ENCODE results near the gene GOLT1A.

Gene GOLT1A

DNA sequence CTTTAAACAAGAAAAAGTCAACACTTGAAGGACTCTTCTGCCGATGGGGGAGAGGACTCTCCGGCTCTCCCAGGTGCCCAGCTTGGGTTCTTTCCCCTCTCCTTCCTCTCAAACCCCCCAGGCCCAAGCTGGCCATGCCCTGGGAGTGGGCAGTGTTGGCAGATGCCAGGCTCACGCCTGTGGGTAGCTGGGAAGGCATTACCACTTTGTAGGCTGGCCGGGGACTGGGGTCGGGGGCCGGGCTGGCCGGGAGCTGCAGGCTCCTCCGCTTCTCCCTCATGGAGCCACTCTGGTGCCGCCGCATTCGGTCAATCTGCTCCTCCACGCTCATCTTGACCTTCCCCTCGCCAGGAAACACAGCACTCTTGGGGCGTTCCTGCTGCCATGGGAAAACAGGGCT is 16.4 kb upstream of the GOLT1A start:
- H3K4me3 Mint-ChIP-seq = no peak overlapping the region
- no peak overlapping the region for H3K27ac Mint-ChIP-seq
- no peaks in the 10 kb centered on the region for H3K27me3 Mint-ChIP-seq (ENCODE audit: low read depth)
- no peaks in the 10 kb centered on the region for H3K36me3 Mint-ChIP-seq (ENCODE audit: low read depth)
- H3K9me3 Mint-ChIP-seq = no peaks in the 10 kb centered on the region
- H3K4me1 Mint-ChIP-seq (ENCODE audit: low read depth) = no peaks in the 10 kb centered on the region

- Mint-ChIP-seq H3K36me3 (ENCODE audit: low read depth) (no peaks in the 10 kb centered on the region), H3K9me3 (no peaks in the 10 kb centered on the region), H3K4me3 (no peak overlapping the region), H3K4me1 (ENCODE audit: low read depth) (no peaks in the 10 kb centered on the region), H3K27ac (no peak overlapping the region), H3K27me3 (ENCODE audit: low read depth) (no peaks in the 10 kb centered on the region)
Measured at GRCh38 chr1:204228896-204229295, 15.1 kb upstream of the GOLT1A start.

- H3K27me3 Mint-ChIP-seq (ENCODE audit: low read depth) = no peaks in the 10 kb centered on the region
- H3K9me3 Mint-ChIP-seq = no peaks in the 10 kb centered on the region
- no peak overlapping the region for H3K4me3 Mint-ChIP-seq
- H3K27ac Mint-ChIP-seq = no peak overlapping the region
- H3K36me3 Mint-ChIP-seq (ENCODE audit: low read depth) = no peaks in the 10 kb centered on the region
- H3K4me1 Mint-ChIP-seq (ENCODE audit: low read depth) = no peaks in the 10 kb centered on the region
Measured at GRCh38 chr1:204227996-204228785, 14.4 kb upstream of the GOLT1A start.

- H3K4me3 Mint-ChIP-seq = no peak overlapping the region
- no peaks in the 10 kb centered on the region for H3K9me3 Mint-ChIP-seq
- no peaks in the 10 kb centered on the region for H3K4me1 Mint-ChIP-seq (ENCODE audit: low read depth)
- H3K27me3 Mint-ChIP-seq (ENCODE audit: low read depth) = no peaks in the 10 kb centered on the region
- H3K36me3 Mint-ChIP-seq (ENCODE audit: low read depth) = no peaks in the 10 kb centered on the region
- no peak overlapping the region for H3K27ac Mint-ChIP-seq
Measured at GRCh38 chr1:204227351-204227750, 13.6 kb upstream of the GOLT1A start.

GRCh38 chr1:204225841-204226735 is 12.3 kb upstream of the GOLT1A start:
- Mint-ChIP-seq H3K4me1 (ENCODE audit: low read depth) (no peaks in the 10 kb centered on the region), H3K9me3 (no peaks in the 10 kb centered on the region), H3K36me3 (ENCODE audit: low read depth) (no peaks in the 10 kb centered on the region), H3K27ac (no peak overlapping the region), H3K4me3 (no peak overlapping the region), H3K27me3 (ENCODE audit: low read depth) (no peaks in the 10 kb centered on the region)

- H3K36me3 Mint-ChIP-seq (ENCODE audit: low read depth) = no peaks in the 10 kb centered on the region
- H3K4me3 Mint-ChIP-seq = no peak overlapping the region
Measured at GRCh38 chr1:204224655-204225054, 10.9 kb upstream of the GOLT1A start.

DNA sequence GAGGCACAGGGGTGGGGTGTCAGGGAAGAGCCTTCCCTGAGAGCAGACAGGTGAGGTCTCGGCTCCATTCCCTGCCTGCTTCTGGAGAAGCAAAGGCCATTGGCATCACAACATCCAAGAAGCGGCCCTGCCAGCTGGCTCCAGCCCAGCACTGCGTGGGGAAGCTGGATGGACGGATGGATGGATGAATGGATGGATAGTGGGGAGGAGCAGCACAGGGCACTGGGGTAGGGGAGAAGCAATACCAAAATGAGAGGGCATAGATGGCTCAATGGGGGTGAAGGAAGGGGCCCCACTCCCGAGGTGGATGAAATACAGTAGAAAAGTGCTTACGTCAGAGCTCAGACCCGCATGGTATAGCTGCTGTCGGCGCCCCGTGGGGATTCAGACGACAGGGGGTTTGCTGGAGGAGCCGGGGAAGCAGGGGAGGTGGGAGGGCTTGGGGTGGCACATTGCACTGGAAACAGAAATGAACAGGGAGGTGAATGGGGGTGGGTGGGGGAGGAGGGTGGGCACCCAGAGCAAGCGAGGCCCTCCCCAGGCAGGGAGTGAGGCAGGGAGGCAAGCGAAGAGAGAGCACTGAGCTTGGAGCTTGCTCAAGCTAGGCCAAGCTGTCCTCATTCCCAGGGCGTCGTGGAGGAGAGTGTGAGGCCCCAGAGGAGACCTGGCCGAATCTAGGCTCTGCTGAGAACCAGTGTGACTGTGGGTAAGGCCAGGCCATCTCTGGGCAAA is 9.5 kb upstream of the GOLT1A start:
- H3K4me1 Mint-ChIP-seq (ENCODE audit: low read depth) = no peaks in the 10 kb centered on the region
- H3K4me3 Mint-ChIP-seq = no peak overlapping the region
- H3K9me3 Mint-ChIP-seq = no peaks in the 10 kb centered on the region
- no peak overlapping the region for H3K27ac Mint-ChIP-seq
- no peaks in the 10 kb centered on the region for H3K36me3 Mint-ChIP-seq (ENCODE audit: low read depth)
- H3K27me3 Mint-ChIP-seq (ENCODE audit: low read depth) = no peaks in the 10 kb centered on the region

More at GRCh38 chr1:204224655-204225054, 10.9 kb upstream of the GOLT1A start:
- Mint-ChIP-seq H3K4me1 (ENCODE audit: low read depth) (no peaks in the 10 kb centered on the region), H3K27me3 (ENCODE audit: low read depth) (no peaks in the 10 kb centered on the region), H3K9me3 (no peaks in the 10 kb centered on the region), H3K27ac (no peak overlapping the region)

DNA sequence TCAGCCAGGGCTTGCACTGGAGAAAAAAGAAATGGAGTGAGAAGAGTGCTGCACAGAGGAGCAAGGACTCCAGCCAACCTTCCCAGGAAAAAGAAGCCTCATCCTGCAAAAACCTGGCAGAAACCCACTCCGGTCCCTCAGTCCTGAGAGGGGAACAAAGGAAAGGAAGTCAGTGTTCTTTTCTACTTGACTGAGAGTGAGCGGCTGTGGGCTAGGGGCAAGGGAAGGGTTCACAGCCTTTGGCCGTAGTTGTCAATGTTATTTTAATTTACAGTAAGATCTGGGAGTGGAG is 8.9 kb upstream of the GOLT1A start:
- no peaks in the 10 kb centered on the region for H3K36me3 Mint-ChIP-seq (ENCODE audit: low read depth)
- H3K4me3 Mint-ChIP-seq = no peak overlapping the region
- H3K27ac Mint-ChIP-seq = no peak overlapping the region
- H3K9me3 Mint-ChIP-seq = no peaks in the 10 kb centered on the region
- no peaks in the 10 kb centered on the region for H3K4me1 Mint-ChIP-seq (ENCODE audit: low read depth)
- no peaks in the 10 kb centered on the region for H3K27me3 Mint-ChIP-seq (ENCODE audit: low read depth)

GRCh38 chr1:204222006-204222763 is 8.4 kb upstream of the GOLT1A start:
- no peaks in the 10 kb centered on the region for H3K27me3 Mint-ChIP-seq (ENCODE audit: low read depth)
- H3K4me3 Mint-ChIP-seq = no peak overlapping the region
- no peak overlapping the region for H3K27ac Mint-ChIP-seq
- H3K4me1 Mint-ChIP-seq (ENCODE audit: low read depth) = no peaks in the 10 kb centered on the region
- no peaks in the 10 kb centered on the region for H3K9me3 Mint-ChIP-seq
- no peaks in the 10 kb centered on the region for H3K36me3 Mint-ChIP-seq (ENCODE audit: low read depth)

DNA sequence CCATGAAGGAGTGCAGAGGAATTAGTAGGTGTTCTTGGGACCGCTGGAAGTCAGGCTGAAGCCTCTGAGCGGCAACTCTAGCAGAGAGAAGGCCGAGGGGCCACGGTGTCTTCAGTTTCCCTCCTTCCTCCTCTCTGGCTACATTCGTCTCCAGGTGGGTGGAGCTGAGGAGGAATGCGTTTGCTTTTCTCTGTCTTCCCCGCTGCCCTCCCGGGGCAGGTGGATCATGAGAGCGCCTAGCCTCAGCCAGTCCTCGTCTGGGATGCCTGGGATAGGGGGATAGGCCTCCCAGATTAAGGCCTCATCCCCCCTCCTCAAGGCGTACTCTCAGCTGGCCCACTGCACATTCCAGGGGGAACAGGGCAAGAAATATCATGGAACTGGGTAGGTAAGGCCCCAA is 7.5 kb upstream of the GOLT1A start:
- H3K9me3 Mint-ChIP-seq = no peaks in the 10 kb centered on the region
- no peaks in the 10 kb centered on the region for H3K27me3 Mint-ChIP-seq (ENCODE audit: low read depth)
- H3K36me3 Mint-ChIP-seq (ENCODE audit: low read depth) = no peaks in the 10 kb centered on the region
- H3K27ac Mint-ChIP-seq = no peak overlapping the region
- H3K4me1 Mint-ChIP-seq (ENCODE audit: low read depth) = no peaks in the 10 kb centered on the region
- H3K4me3 Mint-ChIP-seq = no peak overlapping the region

- no peak overlapping the region for H3K27ac Mint-ChIP-seq
- H3K36me3 Mint-ChIP-seq (ENCODE audit: low read depth) = no peaks in the 10 kb centered on the region
- H3K4me3 Mint-ChIP-seq = no peak overlapping the region
- no peaks in the 10 kb centered on the region for H3K4me1 Mint-ChIP-seq (ENCODE audit: low read depth)
- H3K9me3 Mint-ChIP-seq = no peaks in the 10 kb centered on the region
- peaks cover 4% of the 10 kb centered on the region for H3K27me3 Mint-ChIP-seq (ENCODE audit: low read depth)
Measured at GRCh38 chr1:204219971-204220616, 6.3 kb upstream of the GOLT1A start.

GRCh38 chr1:204218552-204218951 is 4.8 kb upstream of the GOLT1A start:
- H3K36me3 Mint-ChIP-seq (ENCODE audit: low read depth) = no peaks in the 10 kb centered on the region
- H3K4me3 Mint-ChIP-seq = no peak overlapping the region
- H3K27ac Mint-ChIP-seq = no peak overlapping the region
- peaks cover 3% of the 10 kb centered on the region for H3K4me1 Mint-ChIP-seq (ENCODE audit: low read depth)
- H3K27me3 Mint-ChIP-seq (ENCODE audit: low read depth) = peaks cover 10% of the 10 kb centered on the region
- H3K9me3 Mint-ChIP-seq = no peaks in the 10 kb centered on the region

- Mint-ChIP-seq H3K36me3 (ENCODE audit: low read depth) (no peaks in the 10 kb centered on the region), H3K4me1 (ENCODE audit: low read depth) (peaks cover 3% of the 10 kb centered on the region), H3K9me3 (no peaks in the 10 kb centered on the region), H3K27ac (no peak overlapping the region), H3K4me3 (no peak overlapping the region), H3K27me3 (ENCODE audit: low read depth) (peaks cover 10% of the 10 kb centered on the region)
Measured at GRCh38 chr1:204217648-204218000, 3.8 kb upstream of the GOLT1A start.
